Measurements from ENCODE around the gene C17orf78. TPM values are rescaled to one million over a fixed set of nuclear protein-coding genes. Genes with fewer than 3 reads are reported as not detected.

C17orf78 gene
- total and polyA plus RNA-seq, 2 donors (not counting 1 experiment from before 2014, with no cell fraction given) = not detected

DNA sequence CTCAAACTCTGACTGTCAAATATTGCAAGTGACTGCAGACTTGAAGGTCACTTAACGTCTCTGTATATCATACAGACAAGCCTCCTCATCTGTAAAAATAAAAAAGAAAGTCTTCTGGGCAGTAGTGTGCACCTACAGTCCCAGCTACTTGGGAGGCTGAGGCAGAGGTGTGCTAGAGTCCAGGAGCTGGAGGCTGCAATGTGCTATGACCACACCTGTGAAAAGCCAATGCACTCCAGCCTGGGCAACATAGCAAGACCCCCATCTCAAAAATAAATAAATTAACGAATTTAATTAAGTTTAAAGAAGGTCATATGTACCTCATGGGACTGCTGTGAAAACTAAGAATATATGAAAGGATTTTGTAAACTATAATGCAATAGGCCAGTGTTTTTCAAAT lies 35.0 kb upstream of the C17orf78 start:
- H2AFZ ChIP-seq (ENCODE audit: insufficient read depth, low read depth, low read length, poor library complexity, severe bottlenecking) = no peak overlapping the region
- H3K27me3 Mint-ChIP-seq = no peaks in the 10 kb centered on the region
- no peak overlapping the region for H3K27ac Mint-ChIP-seq
- no peak overlapping the region for H3K4me2 ChIP-seq (replicated peaks; ENCODE audit: low read depth, low read length, poor library complexity, severe bottlenecking)
- DNase-seq (no peak), ATAC-seq (ENCODE audit: low read depth) (no peak)
- CTCF ChIA-PET = no interaction called here
- H3K27ac ChIP-seq (ENCODE audit: low read length in 2 of 2) = no peak overlapping the region
- peaks cover 0 to 2% of the 10 kb centered on the region in 2 experiments for H3K36me3 ChIP-seq (replicated peaks in 1 of 2; ENCODE audit: control extremely low read depth in 1 of 2, control insufficient read depth in 1 of 2, extremely low read depth in 1 of 2, insufficient read depth in 2 of 2, low read length in 1 of 2)
- no peak overlapping the region for H3K4me3 Mint-ChIP-seq
- H3K9me3 Mint-ChIP-seq (ENCODE audit: insufficient read depth) = no peaks in the 10 kb centered on the region
- no peaks in the 10 kb centered on the region for H3K4me1 Mint-ChIP-seq
- no peaks in the 10 kb centered on the region for H3K4me1 ChIP-seq (ENCODE audit: control insufficient read depth in 2 of 2, insufficient read depth in 2 of 2, low read length in 2 of 2)
- no peaks in the 10 kb centered on the region for H3K79me2 ChIP-seq (ENCODE audit: control insufficient read depth, insufficient read depth, low read length)
- no peaks in the 10 kb centered on the region for H4K20me1 ChIP-seq (ENCODE audit: control insufficient read depth, insufficient read depth, low read length, poor library complexity, severe bottlenecking)
- no peaks in the 10 kb centered on the region for H3K27me3 ChIP-seq (replicated peaks in 1 of 4; ENCODE audit: control extremely low read depth in 1 of 4, control insufficient read depth in 3 of 4, insufficient read depth in 4 of 4, low read length in 3 of 4)
- WGBS (ENCODE audit: insufficient coverage) = no CpG with 5 or more reads among the region's 2 CpGs
- H3K9ac ChIP-seq (ENCODE audit: low read length) = no peak overlapping the region
- TF ChIP-seq, protein P1, sequence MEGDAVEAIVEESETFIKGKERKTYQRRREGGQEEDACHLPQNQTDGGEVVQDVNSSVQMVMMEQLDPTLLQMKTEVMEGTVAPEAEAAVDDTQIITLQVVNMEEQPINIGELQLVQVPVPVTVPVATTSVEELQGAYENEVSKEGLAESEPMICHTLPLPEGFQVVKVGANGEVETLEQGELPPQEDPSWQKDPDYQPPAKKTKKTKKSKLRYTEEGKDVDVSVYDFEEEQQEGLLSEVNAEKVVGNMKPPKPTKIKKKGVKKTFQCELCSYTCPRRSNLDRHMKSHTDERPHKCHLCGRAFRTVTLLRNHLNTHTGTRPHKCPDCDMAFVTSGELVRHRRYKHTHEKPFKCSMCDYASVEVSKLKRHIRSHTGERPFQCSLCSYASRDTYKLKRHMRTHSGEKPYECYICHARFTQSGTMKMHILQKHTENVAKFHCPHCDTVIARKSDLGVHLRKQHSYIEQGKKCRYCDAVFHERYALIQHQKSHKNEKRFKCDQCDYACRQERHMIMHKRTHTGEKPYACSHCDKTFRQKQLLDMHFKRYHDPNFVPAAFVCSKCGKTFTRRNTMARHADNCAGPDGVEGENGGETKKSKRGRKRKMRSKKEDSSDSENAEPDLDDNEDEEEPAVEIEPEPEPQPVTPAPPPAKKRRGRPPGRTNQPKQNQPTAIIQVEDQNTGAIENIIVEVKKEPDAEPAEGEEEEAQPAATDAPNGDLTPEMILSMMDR (IDR thresholded peaks at IDR 0.05) = no peak
- TF ChIP-seq EZH2 (IDR thresholded peaks at IDR 0.05; ENCODE audit: borderline replicate concordance, insufficient read depth, low read depth, low read length, poor library complexity, severe bottlenecking) = no peak
- intact Hi-C loops (cut with micrococcal nuclease) = no loop called here
- no peak overlapping the region for H3K4me3 ChIP-seq (ENCODE audit: control extremely low read depth in 1 of 5, extremely low read depth in 1 of 5, insufficient read depth in 1 of 5, low read depth in 2 of 5, low read length in 4 of 5)
- POLR2A ChIA-PET = no interaction called here
- H3K9me3 ChIP-seq (ENCODE audit: control extremely low read depth in 1 of 3, control insufficient read depth in 2 of 3, insufficient read depth in 1 of 3, low read length in 2 of 3) = no peaks in the 10 kb centered on the region

DNA sequence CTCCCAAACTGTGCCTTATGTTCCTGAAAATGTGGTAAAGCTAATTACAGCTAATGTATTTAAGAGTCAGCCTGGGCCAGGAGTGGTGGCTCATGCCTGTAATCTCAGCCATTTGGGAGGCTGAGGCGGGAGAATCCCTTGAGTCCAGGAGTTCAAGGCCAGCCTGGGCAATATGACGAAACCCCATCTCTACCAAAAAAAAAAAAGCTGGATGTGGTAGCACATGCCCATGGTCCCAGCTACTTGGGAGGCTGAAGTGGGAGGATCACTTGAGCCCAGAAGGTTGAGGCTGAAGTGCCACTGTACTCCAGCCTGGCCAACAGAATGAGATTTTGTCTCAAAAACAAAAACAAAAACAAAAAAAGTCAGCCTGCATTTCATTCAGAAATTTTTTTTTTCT lies 33.2 kb upstream of the C17orf78 start:
- ATAC-seq (ENCODE audit: low read depth) = no peak
- Mint-ChIP-seq H3K9me3 (ENCODE audit: insufficient read depth) (no peaks in the 10 kb centered on the region), H3K27ac (no peak overlapping the region), H3K27me3 (no peaks in the 10 kb centered on the region), H3K4me1 (no peaks in the 10 kb centered on the region), H3K4me3 (no peak overlapping the region)
- Histone ChIP-seq H3K4me1 (ENCODE audit: control insufficient read depth in 2 of 2, insufficient read depth in 2 of 2, low read length in 2 of 2) (no peaks in the 10 kb centered on the region), H3K27ac (ENCODE audit: low read length in 2 of 2) (no peak overlapping the region), H3K4me2 (replicated peaks; ENCODE audit: low read depth, low read length, poor library complexity, severe bottlenecking) (no peak overlapping the region), H3K27me3 (replicated peaks in 1 of 4; ENCODE audit: control extremely low read depth in 1 of 4, control insufficient read depth in 3 of 4, insufficient read depth in 4 of 4, low read length in 3 of 4) (no peaks in the 10 kb centered on the region), H3K4me3 (ENCODE audit: control extremely low read depth in 1 of 5, extremely low read depth in 1 of 5, insufficient read depth in 1 of 5, low read depth in 2 of 5, low read length in 4 of 5) (no peak overlapping the region), H4K20me1 (ENCODE audit: control insufficient read depth, insufficient read depth, low read length, poor library complexity, severe bottlenecking) (no peaks in the 10 kb centered on the region), H3K36me3 (replicated peaks in 1 of 2; ENCODE audit: control extremely low read depth in 1 of 2, control insufficient read depth in 1 of 2, extremely low read depth in 1 of 2, insufficient read depth in 2 of 2, low read length in 1 of 2) (no peaks in the 10 kb centered on the region), H2AFZ (ENCODE audit: insufficient read depth, low read depth, low read length, poor library complexity, severe bottlenecking) (no peak overlapping the region), H3K9ac (ENCODE audit: low read length) (no peak overlapping the region), H3K79me2 (ENCODE audit: control insufficient read depth, insufficient read depth, low read length) (no peaks in the 10 kb centered on the region), H3K9me3 (ENCODE audit: control extremely low read depth in 1 of 3, control insufficient read depth in 2 of 3, insufficient read depth in 1 of 3, low read length in 2 of 3) (no peaks in the 10 kb centered on the region)
- intact Hi-C loops (cut with micrococcal nuclease) = no loop called here
- POLR2A ChIA-PET = no interaction called here
- no peak for DNase-seq
- CTCF ChIA-PET = no interaction called here
- no CpG with 5 or more reads among the region's 2 CpGs for WGBS (ENCODE audit: insufficient coverage)
- TF ChIP-seq, protein P1 (IDR thresholded peaks at IDR 0.05) = no peak
- no peak for TF ChIP-seq EZH2 (IDR thresholded peaks at IDR 0.05; ENCODE audit: borderline replicate concordance, insufficient read depth, low read depth, low read length, poor library complexity, severe bottlenecking)

Measured in B cell (primary cell).